HG03064 (cell line): ENCODE measurements around the gene TMEM209.
"Not testable (repeated sequence)": the region's sequence is repeated elsewhere in the genome, so short reads cannot be mapped to it uniquely, and the experiment has no call there.

ENCODE experiments used
- ATAC-seq: cut with Tn5 transposase; IDR thresholded peaks from one replicate; pipeline ENCODE4 v1.9.1; 2021; ENCODE audit warnings: low read depth; ENCODE audit not compliant: unreplicated experiment

The TMEM209 gene

DNA sequence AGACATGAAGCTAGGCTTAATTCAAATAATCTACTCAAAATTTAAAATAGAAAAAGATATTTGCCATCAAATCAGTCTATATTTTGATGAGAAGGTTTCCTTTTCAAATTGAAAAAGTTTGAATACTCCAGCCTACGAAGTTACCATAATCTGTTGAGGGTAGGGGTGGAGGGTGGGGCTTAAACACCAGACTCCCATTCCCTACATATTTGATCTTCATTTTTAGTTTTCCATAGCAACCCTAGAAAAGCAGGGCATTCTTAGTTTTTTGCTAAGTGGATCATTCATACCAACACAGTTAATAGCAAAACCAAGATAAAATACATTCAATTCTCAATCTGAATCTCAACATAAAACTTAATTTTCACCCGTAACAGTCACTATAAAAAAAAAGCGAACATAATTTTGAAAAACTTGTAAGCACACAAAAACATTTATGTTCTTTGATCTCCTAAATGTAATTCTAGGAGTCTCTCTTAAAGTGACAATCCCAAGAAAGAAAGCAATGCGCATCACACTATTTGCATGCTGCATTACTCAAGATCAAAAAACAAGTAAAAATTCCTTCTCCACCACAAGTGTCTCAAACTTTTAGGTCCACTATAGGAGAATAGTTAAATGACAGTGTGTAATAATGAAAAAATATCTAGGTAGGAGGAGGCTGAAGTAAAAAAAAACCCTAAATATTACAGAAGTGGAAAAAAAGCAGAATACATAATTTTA is 30.8 kb downstream of the TMEM209 start:
- no peak for ATAC-seq

DNA sequence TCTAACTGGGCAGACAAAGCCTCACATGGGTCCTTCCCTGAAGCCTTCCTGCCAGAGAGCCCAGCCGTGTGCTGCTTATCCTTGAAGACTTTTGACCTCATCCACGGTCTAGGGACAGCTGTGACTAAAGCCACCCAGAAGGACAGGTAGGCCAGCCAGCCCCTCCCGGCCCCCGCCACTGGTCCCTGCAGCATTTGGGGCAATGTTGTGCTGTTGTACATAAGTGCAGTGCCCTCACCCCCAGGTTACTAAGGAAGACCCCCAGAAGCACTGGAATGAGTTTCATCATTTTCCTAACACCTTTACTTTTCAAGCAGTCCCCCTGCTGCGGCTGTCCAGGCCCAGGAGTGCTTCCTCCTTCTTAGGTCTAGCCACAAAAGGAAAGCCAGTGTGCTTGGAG is 43.0 kb downstream of the TMEM209 start:
- ATAC-seq = no peak

DNA sequence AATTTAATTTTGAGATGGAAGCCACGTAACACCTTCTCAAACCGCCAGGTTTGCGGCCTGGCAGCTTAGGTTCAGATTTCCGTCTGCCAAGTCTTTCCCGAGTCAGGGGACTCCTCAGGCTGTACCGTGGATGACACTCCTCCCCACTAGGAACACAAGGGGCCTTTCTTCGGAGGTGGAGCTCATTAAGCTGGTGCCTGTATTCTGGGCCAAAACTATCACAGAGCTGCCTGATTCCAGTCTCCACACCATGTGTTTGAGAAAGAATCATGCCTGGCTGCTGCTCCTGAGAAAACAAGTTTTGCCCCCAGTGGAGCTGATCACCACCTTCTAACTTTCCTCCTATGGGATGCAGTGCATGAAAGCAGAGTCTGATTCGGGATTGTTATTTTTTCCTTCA is 44.8 kb downstream of the TMEM209 start:
- ATAC-seq = no peak

DNA sequence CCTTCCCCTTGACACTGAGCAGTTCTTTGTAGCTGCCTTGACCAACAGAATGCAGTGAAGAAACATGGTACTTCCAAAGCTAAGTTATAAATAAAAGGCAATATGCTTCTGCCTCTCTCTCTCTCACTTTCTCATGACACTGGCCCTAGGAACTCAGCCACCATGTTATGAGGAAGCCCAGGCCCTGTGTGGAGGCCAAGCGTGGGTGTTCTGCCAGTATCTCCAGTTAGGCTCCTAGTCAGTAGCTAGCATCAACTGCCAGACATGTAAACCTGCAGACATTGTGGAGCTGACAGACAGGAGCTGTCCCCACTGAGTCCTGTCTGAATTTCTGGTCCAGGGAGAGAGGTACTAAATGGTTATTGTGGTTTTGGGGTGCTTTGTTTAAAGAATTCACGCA is 45.2 kb downstream of the TMEM209 start:
- no peak for ATAC-seq

DNA sequence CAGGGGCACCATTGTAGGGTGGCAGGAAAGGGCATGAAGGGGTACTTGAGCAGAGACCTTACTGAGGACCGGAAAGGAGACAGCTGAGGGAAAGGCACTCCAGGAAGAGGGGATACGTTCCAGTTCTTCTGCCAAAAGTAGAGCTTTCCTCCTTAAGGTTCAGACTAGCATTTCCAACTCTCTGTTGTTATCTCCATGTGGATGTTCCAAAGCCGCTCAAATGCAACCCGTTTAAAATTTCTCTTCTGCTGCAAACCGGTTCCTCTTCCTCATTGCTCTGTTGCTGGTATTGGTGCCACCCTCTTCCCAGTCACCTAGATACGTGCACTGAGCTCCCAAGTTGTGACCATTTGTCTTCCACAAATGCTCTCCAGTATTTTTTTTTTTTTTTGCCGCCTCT is 47.5 kb downstream of the TMEM209 start:
- ATAC-seq = no peak

DNA sequence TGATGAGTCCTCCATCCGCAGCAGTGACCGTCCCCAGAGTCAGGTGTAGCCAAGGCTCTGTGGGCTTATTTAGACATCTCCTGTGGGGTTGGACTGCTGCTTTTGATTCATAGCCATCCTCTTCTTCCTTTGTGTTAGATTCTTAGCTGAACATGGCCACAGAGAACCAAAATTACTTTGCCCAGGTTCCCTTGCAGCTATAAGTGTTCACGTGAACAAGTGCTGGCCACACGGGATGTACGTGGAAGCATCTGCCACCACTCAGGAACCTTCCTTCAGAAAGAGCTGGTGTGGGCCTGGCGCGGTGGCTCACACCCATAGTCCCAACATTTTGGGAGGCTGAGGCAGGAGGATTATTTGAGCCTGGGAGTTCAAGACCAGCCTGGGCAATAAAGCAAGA is 49.1 kb downstream of the TMEM209 start:
- ATAC-seq = no peak

DNA sequence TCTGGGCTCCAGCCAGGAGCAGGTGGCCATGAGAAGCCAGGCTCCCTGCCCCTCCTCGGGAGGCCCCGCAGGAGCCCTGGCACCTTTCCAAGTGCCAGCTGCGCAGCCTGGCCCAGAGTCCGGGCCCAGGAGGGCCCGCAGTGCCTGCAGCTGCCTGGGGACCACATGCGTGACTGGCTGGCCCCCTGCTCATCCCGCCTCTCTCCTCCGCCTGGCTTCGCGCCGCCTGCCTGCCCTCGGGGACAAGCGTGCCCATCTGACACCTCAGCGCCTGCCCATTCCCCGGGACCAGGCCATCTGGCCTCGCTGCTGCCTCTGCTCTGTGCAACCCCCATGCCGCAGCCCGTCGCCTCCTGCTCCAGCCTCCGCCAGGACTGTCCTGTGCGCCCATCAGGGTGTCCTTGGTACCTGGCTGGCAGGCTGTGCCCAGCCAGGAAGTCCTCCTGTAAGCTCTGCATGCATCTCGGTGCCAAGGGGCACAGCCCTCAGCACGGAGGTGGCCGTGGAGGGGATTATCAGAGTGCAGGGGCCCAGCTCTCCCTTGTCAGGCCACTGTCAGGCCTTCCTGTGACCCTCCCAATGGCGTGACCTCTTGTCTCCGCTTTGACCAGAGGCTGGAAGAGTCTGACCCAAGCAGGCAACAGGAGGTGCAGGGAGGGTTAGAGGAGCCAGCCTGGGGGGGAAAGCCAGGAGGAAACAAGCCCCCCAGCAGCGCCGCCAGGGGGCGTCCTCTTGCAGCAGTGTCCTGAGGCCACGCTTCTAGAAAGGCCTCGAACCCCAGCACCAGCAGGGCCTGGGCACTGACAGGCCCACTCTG is 50.5 kb downstream of the TMEM209 start:
- no peak for ATAC-seq

DNA sequence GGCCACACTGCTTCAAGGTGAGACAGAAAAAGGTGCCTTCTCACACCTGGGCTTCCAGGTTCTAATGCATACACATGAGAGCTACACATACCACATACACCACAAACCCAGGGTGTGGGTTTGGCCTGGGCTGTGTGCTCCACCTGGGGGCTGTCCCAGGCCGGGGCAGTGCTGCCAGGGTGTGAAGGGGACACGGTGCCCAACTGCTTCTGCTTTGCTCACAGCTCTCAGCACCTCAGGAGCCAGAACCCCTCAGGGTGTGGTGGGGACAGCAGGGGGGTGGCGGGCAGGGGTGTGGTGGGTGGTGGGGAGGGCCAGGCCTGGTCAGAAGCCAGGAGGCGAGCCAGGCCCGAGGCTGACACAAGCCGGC is 51.1 kb downstream of the TMEM209 start:
- ATAC-seq = no peak

DNA sequence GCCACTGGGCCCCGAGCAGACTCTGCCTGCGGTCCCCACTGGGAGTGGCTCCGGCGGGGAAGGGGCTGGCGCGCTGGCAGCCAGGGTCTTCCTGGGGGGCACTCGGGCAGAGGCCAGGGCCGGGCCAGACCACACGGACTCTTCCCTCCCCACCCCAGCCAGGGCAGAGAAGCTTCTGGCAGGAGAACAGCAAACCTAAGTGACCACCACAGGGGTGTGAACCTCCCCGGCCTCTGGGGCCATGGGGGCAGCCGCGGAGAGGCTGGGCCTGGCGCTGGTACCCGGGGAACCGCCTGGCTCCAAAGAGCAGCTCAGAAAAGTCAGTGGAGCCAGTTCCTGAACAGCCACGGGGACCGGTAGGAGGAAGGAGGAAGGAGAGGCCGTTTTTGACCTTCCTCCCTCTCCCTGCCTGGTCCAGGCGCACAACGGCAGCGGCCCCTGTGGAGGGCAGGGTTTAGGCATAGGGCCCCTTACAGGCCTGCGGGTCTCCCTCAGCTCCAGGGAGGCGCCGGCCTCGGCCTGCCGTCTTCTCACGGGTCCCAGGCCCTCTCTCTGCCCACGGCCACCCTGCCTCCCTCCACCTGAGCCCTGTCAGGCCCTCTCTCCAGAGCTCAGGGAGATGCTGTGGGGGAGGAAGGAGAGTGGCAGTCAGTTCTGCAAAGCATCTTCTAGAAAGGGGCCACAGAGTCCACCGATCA is 51.8 kb downstream of the TMEM209 start:
- ATAC-seq = no peak

DNA sequence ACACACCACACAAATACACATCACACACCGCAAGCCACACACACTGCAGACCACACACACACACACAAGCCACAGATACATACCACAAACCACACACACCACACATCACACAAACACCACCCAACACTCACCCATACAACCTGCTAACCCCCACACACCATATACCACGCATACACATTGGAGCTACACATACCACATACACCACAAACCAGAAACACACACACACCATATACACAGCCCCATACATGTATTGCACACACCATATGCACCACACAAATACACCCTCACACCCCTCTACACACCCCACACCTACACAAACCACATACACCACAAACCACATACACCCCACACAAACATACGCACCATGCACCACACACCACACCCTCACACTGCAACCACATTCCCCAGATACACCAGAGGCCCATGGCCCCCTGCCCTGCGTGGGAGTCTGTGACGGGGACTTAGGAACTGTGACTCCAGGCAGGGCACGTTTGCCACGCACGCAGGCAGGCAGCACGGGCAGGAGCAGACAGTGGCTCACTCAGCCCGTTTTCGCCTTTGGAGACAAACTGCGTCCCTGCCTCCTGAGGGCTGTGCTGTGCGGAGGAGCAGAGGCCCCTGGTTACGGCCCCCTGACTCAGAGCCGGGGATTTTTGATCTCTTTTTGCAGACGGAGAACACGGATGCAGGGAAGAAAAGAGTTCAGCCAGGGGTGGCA is 52.6 kb downstream of the TMEM209 start:
- no peak for ATAC-seq

DNA sequence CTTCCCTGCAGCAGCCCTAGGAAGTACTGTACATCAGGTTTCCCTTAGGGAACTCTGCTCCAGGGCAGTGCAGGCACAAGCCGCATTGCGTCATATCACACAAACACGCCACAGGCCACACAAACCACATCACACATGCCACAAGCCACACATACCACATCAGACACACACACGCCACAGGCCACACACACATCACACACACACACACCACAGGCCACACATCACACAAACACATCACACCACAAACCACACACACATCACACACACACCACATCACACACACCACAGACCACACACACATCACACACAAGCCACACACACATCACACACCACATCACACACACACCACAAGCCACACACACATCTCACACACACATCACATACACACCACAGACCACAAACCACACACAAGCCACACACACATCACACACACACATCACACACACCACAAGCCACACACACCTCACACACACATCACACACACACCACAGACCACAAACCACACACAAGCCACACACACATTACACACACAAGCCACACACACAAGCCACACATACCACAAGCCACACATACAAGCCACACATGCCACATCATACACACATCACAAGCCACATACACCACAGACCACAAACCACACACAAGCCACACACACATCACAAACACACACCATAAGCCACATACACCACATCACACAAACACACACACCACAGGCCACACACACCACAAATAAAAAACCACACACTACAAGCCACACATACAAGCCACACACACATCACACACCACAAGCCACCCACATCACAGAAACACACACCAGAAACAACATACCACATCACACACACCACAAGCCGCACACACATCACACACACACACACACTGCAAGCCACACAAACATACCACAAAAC is 53.4 kb downstream of the TMEM209 start:
- ATAC-seq = no peak

DNA sequence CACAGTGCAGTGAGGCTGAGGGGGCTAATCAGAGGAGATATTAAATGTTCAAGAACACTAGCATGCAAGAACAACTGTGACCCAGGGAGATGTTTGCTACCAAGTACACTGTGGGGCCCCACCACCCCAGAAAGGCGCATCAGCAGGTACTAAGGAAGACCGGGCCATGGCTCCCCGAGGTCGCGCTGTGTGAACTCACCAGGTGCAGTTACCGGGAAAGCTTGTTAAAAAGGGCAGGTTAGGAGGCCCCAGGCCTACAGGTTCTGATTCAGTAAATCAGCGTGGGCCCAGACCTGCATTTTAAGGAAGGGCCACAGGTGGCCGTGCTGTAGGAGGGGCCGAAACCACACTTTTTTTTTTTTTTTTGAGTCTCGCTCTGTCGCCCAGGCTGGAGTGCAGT is 54.6 kb downstream of the TMEM209 start:
- no peak for ATAC-seq

DNA sequence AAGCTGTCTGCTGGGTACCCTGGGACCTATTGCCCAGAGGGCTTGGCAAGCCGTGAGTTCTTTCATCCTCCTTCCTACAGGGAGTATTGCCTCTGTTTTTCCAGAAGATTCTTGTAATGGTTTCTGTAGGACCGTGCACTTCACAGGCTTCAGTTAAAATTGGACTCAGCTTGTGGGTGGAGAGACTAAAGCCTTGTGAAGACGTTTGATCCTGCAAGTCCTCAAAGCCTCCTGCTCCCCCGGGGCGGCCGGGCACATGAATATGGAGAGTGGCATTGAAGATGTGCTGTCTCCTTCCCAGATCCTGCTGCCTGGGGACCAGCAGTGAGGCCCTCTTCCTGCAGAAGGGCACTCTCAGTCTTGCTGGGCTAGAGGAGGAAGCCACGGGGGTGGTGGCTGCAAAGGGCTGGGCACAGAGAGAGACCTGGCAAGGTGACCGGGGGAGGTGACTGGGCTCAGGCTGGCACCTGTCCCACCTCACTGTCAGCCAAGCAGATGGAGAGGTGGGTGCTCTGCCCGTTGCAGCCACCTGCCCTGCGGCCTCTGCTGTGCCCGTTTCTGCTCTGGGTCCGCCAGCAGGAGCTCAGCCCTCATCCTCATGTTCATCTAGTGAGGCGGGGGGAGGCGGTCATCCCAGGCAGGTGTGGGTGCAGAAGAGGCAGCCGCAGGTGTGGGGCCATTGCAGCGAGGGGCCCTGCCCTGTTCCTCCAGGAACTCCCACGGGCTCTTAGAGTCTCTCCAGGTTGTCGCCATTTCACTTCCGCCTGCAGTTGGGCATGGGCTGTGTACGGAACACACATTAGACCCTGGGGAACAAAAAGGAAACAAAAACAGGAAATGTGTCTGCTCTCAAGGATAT is 55.7 kb downstream of the TMEM209 start:
- ATAC-seq = peak; percentile 63

DNA sequence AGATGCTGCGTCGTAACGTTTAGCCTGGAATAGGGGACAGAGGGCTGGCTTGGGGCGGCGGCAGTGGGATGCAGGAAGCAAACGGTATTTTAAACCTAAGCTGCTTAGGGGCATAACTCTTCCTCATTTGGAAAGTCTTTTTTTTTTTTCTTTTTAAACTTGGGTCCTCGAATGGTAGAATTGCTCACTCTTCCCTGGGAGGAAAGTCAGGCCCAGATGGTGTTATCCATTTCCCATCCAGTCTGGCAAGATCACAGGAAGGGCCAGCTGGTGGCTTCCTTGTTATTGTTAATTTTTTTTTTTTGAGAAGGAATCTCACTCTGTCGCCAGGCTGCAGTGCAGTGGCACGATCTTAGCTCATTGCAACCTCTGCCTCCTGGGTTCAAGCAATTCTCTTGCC is 56.6 kb downstream of the TMEM209 start:
- no peak for ATAC-seq

DNA sequence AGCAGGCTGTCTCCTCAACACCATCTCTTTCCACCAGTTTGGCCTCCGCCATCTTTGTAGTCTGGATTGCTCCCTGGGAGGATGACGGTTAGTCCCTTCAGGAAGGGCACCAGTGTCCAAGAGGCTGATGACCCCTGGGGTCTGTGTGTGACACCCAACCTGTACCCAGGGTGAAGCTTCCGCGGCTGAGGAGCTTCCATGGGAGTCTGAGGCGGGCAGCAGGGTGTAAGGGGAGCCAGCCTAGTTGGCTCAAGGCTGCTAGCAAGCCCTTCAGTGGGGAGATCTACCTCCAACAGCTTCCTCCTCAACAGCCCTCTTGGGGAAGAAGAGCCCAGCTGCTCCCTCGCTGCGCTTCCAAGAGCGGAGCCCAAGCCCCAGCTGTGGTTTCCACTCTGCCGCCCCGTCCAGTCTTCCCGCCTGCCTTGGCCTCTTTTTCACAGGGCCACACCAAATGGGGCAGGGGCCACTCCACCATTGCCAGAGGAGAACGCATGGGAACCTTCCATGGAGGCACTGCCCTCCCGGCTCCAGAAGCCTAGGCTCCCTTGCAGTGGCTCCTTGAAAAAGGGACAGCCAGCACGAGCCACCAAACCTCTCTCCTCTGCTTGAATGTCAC is 57.4 kb downstream of the TMEM209 start:
- ATAC-seq = no peak

DNA sequence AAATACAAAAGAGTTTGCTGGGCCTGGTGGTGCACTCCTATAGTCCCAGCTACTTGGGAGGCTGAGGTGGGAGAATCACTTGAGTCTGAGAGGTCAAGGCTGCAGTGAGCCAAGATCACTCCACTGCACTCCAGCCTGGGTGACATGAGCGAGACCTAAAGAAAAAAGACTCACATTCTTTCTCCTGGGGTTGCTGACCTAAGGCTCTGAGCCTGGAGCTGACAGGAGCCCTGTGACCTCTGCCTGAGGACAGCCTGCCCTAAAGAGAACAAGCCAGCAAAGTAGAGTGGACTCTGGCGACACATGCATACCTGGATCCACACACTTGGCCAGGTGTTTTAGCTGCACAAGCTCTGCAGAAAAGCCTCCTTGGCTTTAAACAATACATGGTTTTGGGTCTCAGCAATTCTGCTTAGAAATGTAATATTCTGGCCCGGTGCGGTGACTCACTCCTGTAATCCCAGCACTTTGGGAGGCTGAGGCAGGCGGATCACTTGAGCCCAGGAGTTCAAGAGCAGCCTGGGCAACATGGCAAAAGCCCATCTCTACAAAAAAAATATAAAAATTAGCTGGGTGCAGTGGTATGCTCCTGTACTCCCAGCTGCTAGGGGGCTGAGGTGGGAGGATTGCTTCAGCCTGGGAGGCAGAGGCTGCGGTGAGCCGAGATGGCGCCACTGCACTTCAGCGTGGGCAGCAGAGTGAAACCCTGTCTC is 58.4 kb downstream of the TMEM209 start:
- no peak for ATAC-seq

DNA sequence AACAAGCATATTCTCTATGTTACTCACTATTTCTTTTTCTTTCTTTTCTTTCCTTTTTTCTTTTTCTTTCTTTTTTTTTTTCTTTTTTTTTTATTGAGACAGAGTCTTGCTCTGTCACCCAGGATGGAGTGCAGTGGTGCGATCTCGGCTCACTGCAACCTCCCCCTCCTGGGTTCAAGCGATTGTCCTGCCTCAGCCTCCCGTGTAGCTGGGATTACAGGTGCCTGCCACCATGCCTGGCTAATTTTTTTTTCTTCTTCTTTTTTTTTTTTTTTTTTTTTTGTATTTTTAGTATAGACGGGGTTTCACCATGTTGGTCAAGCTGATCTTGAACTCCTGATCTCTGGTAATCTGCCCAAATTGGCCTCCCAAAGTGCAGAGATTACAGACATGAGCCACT is 59.1 kb downstream of the TMEM209 start:
- ATAC-seq = not testable (repeated sequence)
